Measurements from ENCODE around the gene RPS27A. TPM values are rescaled to one million over a fixed set of nuclear protein-coding genes. Genes with fewer than 3 reads are reported as not detected.

RPS27A gene
- total RNA-seq, 4 donors from 2014 or later = 884 to 1,266 (median 965) TPM

DNA sequence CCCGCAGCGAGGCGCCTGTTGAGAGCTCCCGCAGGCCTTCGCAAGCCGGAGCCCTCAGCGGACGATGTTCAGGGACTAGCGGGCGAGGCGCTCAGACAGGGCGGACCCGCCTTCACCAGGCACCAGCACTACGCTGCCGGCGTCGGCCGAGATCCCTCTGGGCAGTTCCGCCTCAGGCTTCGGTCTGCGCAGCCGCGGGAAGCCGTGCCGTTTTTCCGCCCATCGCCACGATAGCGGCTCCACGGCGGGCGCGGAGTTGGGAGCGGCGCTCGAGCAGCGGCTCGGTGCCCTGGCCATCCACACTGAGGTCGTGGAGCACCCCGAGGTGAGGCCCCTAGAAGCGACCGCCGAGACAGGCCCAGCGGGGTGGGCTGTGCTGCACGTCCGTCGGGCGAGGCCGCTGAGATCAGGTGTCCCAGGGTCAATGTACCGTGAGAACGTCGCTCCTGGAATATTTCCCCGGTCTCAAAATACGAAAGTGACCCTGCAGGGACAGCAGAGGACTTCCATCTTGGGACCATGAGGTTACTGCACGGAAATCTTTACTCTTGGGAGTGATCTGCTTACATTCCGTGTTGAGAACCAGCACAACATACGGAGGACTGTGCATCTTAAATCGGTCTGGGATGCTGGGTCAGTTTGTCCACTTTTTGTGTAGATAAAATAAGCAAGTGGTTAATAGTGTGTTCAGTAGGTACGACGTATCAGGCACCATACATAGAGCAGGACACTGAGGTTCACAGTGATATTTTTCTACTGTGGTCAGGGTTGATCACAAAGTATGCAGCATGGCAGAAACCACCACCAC is 49.8 kb downstream of the RPS27A start:
- in situ Hi-C loops (cut with MboI; ENCODE audit: low sequenced_read_pairs in 4 of 4) = no loop called here
- H3K4me3 ChIP-seq = peak overlapping the region; percentile 65 to 91 (median 77)
- H3K27me3 ChIP-seq = no peaks in the 10 kb centered on the region
- H3K27ac ChIP-seq = peak overlapping the region; percentile 84 to 97 (median 88)
- peaks cover 0 to 10% of the 10 kb centered on the region in 2 donors for H3K4me1 ChIP-seq
- peak; percentile 67 to 81 for DNase-seq
- H3K9me3 ChIP-seq = no peaks in the 10 kb centered on the region
- no peaks in the 10 kb centered on the region for H3K36me3 ChIP-seq
- intact Hi-C loops (cut with DNase I; ENCODE audit: low total_unique reads) = loop anchor here (5.0 kb wide), 1 partner anchor 135 kb away; the partner anchor contains the start of gene CCDC88A
- ATAC-seq = peak; percentile 90 to 94
- TF ChIP-seq POLR2A (IDR thresholded peaks at IDR 0.05) = peak; percentile 32 to 51
- TF ChIP-seq, protein P1, sequence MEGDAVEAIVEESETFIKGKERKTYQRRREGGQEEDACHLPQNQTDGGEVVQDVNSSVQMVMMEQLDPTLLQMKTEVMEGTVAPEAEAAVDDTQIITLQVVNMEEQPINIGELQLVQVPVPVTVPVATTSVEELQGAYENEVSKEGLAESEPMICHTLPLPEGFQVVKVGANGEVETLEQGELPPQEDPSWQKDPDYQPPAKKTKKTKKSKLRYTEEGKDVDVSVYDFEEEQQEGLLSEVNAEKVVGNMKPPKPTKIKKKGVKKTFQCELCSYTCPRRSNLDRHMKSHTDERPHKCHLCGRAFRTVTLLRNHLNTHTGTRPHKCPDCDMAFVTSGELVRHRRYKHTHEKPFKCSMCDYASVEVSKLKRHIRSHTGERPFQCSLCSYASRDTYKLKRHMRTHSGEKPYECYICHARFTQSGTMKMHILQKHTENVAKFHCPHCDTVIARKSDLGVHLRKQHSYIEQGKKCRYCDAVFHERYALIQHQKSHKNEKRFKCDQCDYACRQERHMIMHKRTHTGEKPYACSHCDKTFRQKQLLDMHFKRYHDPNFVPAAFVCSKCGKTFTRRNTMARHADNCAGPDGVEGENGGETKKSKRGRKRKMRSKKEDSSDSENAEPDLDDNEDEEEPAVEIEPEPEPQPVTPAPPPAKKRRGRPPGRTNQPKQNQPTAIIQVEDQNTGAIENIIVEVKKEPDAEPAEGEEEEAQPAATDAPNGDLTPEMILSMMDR (IDR thresholded peaks at IDR 0.05 in 4 of 5, conservative IDR thresholded peaks at IDR 0.05 in 1 of 5) = no peak

- intact Hi-C loops (cut with DNase I; ENCODE audit: low total_unique reads) (loop anchor here (5.0 kb wide), 1 partner anchor 134 kb away; the partner anchor contains the start of gene CCDC88A), in situ Hi-C loops (cut with MboI; ENCODE audit: low sequenced_read_pairs in 4 of 4) (no loop called here)
- H3K9me3 ChIP-seq = no peaks in the 10 kb centered on the region
- no peak for DNase-seq
- no peak for ATAC-seq
- peak overlapping the region in 3 of 4 donors; percentile 86 to 97 (median 89) for H3K27ac ChIP-seq
- H3K4me1 ChIP-seq = peaks cover 0 to 10% of the 10 kb centered on the region in 2 donors
- no peaks in the 10 kb centered on the region for H3K36me3 ChIP-seq
- TF ChIP-seq, protein P1 (IDR thresholded peaks at IDR 0.05 in 4 of 5, conservative IDR thresholded peaks at IDR 0.05 in 1 of 5) = no peak
- no peak for TF ChIP-seq POLR2A (IDR thresholded peaks at IDR 0.05)
- no peaks in the 10 kb centered on the region for H3K27me3 ChIP-seq
- H3K4me3 ChIP-seq = peak overlapping the region; percentile 65 to 91 (median 77)
Measured at GRCh38 chr2:55283083-55283482, 50.6 kb downstream of the RPS27A start.

Other genes starting within 250 kb of the RPS27A start
- gene RTN4, start 182.2 kb upstream of the RPS27A start, total RNA-seq = 100 to 1,000 TPM; 183 to 259 (median 244) TPM
- gene CLHC1, start 395 bp upstream of the RPS27A start, total RNA-seq = 1 to 10 TPM in 1 of 4 donors, under 1 TPM in 2, not detected in 1; 0.46 to 4.9 (median 0.85) TPM
- 10 to 100 TPM; 23.0 to 42.5 (median 34.7) TPM for gene MTIF2, start 36.5 kb downstream of the RPS27A start, total RNA-seq
- gene CCDC88A, start 187.2 kb downstream of the RPS27A start, total RNA-seq = 10 to 100 TPM; 12.9 to 28.7 (median 19.4) TPM

All from gastrocnemius medialis (tissue), 4 donors.